ENCODE data around the gene ADCY4. TPM values are rescaled to one million over a fixed set of nuclear protein-coding genes. Genes with fewer than 3 reads are reported as not detected.

Gene ADCY4
- total and polyA plus RNA-seq, 2 of the 13 experiments (the other 11 are each of a cell fraction or from before 2014, with no cell fraction given): 0.03 TPM; not detected in 1

- no peak for TF ChIP-seq CENPX (CRISPR knock-in tag; IDR thresholded peaks at IDR 0.05)
- TF ChIP-seq LBX2 (CRISPR knock-in tag; IDR thresholded peaks at IDR 0.05; ENCODE audit: borderline replicate concordance): 0 out of 2 replicates have a peak, but pooled peaks have one; percentile 19
- TF ChIP-seq MIER3 (CRISPR knock-in tag; IDR thresholded peaks at IDR 0.05; ENCODE audit: borderline replicate concordance): peak; percentile 94
- TF ChIP-seq MXI1 (IDR thresholded peaks at IDR 0.05; ENCODE audit: borderline replicate concordance, low read depth, low read length): peak; percentile 99
- peak; percentile 97 for TF ChIP-seq ZNF501 (CRISPR knock-in tag; IDR thresholded peaks at IDR 0.05)
- TF ChIP-seq ZNF275 (CRISPR knock-in tag; IDR thresholded peaks at IDR 0.05; ENCODE audit: borderline replicate concordance): peak; percentile 99
- TF ChIP-seq MNT (IDR thresholded peaks at IDR 0.05): peak; percentile 86
- TF ChIP-seq NPAS2 (CRISPR knock-in tag; IDR thresholded peaks at IDR 0.05; ENCODE audit: borderline replicate concordance): no peak
- TF ChIP-seq GLI4 (CRISPR knock-in tag; IDR thresholded peaks at IDR 0.05; ENCODE audit: borderline replicate concordance): peak; percentile 100
- no peak for TF ChIP-seq NFIB (CRISPR knock-in tag; IDR thresholded peaks at IDR 0.05; ENCODE audit: borderline replicate concordance)
- TF ChIP-seq ISL2 (CRISPR knock-in tag; IDR thresholded peaks at IDR 0.05): peak; percentile 89
- peak; percentile 61; the same call in 1 of the 2 replicates for TF ChIP-seq ZBTB14 (CRISPR knock-in tag; IDR thresholded peaks at IDR 0.05)
- TF ChIP-seq RFXANK (CRISPR knock-in tag; IDR thresholded peaks at IDR 0.05): 0 out of 2 replicates have a peak, but pooled peaks have one; percentile 34
- TF ChIP-seq KAT2B (IDR thresholded peaks at IDR 0.05; ENCODE audit: borderline replicate concordance, low read depth, low read length): no peak
- TF ChIP-seq ZNF235 (CRISPR knock-in tag; IDR thresholded peaks at IDR 0.05; ENCODE audit: borderline replicate concordance): peak; percentile 94; the same call in 1 of the 2 replicates
- TF ChIP-seq PRPF4 (IDR thresholded peaks at IDR 0.05; ENCODE audit: low read depth, low read length, poor library complexity, severe bottlenecking): no peak
- TF ChIP-seq ATF3 (CRISPR knock-in tag; IDR thresholded peaks at IDR 0.05): peak; percentile 76
- TF ChIP-seq ZNF614 (CRISPR knock-in tag; IDR thresholded peaks at IDR 0.05; ENCODE audit: borderline replicate concordance): peak; percentile 95; the same call in 1 of the 2 replicates
- TF ChIP-seq ZNF724P (CRISPR knock-in tag; IDR thresholded peaks at IDR 0.05; ENCODE audit: borderline replicate concordance): peak; percentile 90; the same call in 1 of the 2 replicates
- peak; percentile 96 for TF ChIP-seq ZNF576 (CRISPR knock-in tag; IDR thresholded peaks at IDR 0.05)
- peak; percentile 72 for TF ChIP-seq RNF2 (conservative IDR thresholded peaks at IDR 0.05; ENCODE audit: low read depth)
- peak; percentile 93 for TF ChIP-seq ZNF782 (CRISPR knock-in tag; IDR thresholded peaks at IDR 0.05; ENCODE audit: borderline replicate concordance)
- peak; percentile 82 for TF ChIP-seq ATF7-NPFF (CRISPR knock-in tag; IDR thresholded peaks at IDR 0.05; ENCODE audit: low read depth)
- TF ChIP-seq ZFP82 (CRISPR knock-in tag; IDR thresholded peaks at IDR 0.05; ENCODE audit: borderline replicate concordance): peak; percentile 91; the same call in 1 of the 2 replicates
These were observed 35.3 kb downstream of the ADCY4 start, which contains the start of the genes DHRS1 and NOP9 (continued) for GRCh38 chr14:24299255-24300191.

All from HepG2 (cell line).